HepG2 (cell line): Measurements from ENCODE around the gene GNB1. TPM values are rescaled to one million over a fixed set of nuclear protein-coding genes. Genes with fewer than 3 reads are reported as not detected.

Source experiments
- MEF2D ChIP-seq: sonication (generic); formaldehyde crosslinking; IDR thresholded peaks from 2 replicates; pipeline ENCODE4 v1.5.1; 2020; ENCODE audit warnings: mild to moderate bottlenecking, missing genetic modification reagents
- NCOA5 ChIP-seq: sonication (generic); formaldehyde crosslinking; IDR thresholded peaks from 2 replicates; pipeline ENCODE4 v1.4.0; 2020; ENCODE audit warnings: missing genetic modification reagents
- NFE2L1 ChIP-seq: sonication (generic); formaldehyde crosslinking; IDR thresholded peaks from 2 replicates; pipeline ENCODE4 v1.4.0; 2020; ENCODE audit warnings: missing genetic modification reagents, mild to moderate bottlenecking, borderline replicate concordance
- PAF1 ChIP-seq: IDR thresholded peaks from 2 replicates; pipeline ENCODE4 v1.6.1; 2016; ENCODE audit warnings: missing genetic modification reagents, missing compliant biosample characterization
- RELA ChIP-seq: sonication (generic); formaldehyde crosslinking; IDR thresholded peaks from 2 replicates; pipeline ENCODE4 v1.4.0; 2020; ENCODE audit warnings: missing genetic modification reagents
- ZBTB8A ChIP-seq: sonication (generic); formaldehyde crosslinking; IDR thresholded peaks from 2 replicates; pipeline ENCODE4 v1.4.0; 2020; ENCODE audit warnings: mild to moderate bottlenecking, low read depth, missing genetic modification reagents, borderline replicate concordance
- ZFX ChIP-seq: sonication (generic); formaldehyde crosslinking; IDR thresholded peaks from 2 replicates; pipeline ENCODE4 v1.4.0; 2020; ENCODE audit warnings: mild to moderate bottlenecking, low read depth, missing genetic modification reagents, moderate library complexity
- ZNF501 ChIP-seq: sonication (generic); formaldehyde crosslinking; IDR thresholded peaks from 2 replicates; pipeline ENCODE4 v1.5.1; 2020; ENCODE audit warnings: mild to moderate bottlenecking, moderate library complexity, missing genetic modification reagents
- ZNF703 ChIP-seq: sonication (generic); formaldehyde crosslinking; IDR thresholded peaks from 2 replicates; pipeline ENCODE4 v1.5.1; 2020; ENCODE audit warnings: missing genetic modification reagents, mild to moderate bottlenecking, moderate library complexity, borderline replicate concordance
- ZNF75D ChIP-seq: sonication (generic); formaldehyde crosslinking; IDR thresholded peaks from 2 replicates; pipeline ENCODE4 v1.8.1; 2023; ENCODE audit warnings: missing genetic modification reagents, mild to moderate bottlenecking, borderline replicate concordance
- polyA plus RNA-seq, 8 experiments: library from polyadenylated mRNA; depleted of rRNA in 3 of 8; stranded (reverse) in 7 of 8; unstranded in 1 of 8; fragments of >200 nt; fragmentation: Illumina TruSeq in 4 of 8; extraction: Trizol in 4 of 8; gene quantifications; 2 replicates each; pipeline versions ENCODE4 v1.2.1 to v1.2.3, GENCODE V29; 2011 to 2016; ENCODE audit warnings: low read depth in 4 of 8, missing spikeins in 1 of 8, mixed read lengths in 1 of 8; ENCODE audit not compliant: insufficient read depth in 1 of 8
- total RNA-seq, 5 experiments: library from RNA; depleted of rRNA; stranded (reverse); fragments of >200 nt; fragmentation: Illumina TruSeq; extraction: Trizol; gene quantifications; 2 replicates each; pipeline ENCODE4 v1.2.3, GENCODE V29; 2016; ENCODE audit warnings: low read depth in 1 of 5
- TF ChIP-seq, protein P1 (sequence below): sonication (generic); formaldehyde crosslinking; IDR thresholded peaks from 2 replicates; pipeline ENCODE4 v1.5.0; 2020; ENCODE audit warnings: missing genetic modification reagents
- TF ChIP-seq, protein P2 (sequence below): sonication (generic); formaldehyde crosslinking; IDR thresholded peaks from 2 replicates; pipeline ENCODE4 v1.4.0; 2020; ENCODE audit warnings: missing genetic modification reagents

Gene GNB1
- total and polyA plus RNA-seq, 2 of the 13 experiments (the other 11 are each of a cell fraction or from before 2014, with no cell fraction given), result 66.2 to 327 TPM

DNA sequence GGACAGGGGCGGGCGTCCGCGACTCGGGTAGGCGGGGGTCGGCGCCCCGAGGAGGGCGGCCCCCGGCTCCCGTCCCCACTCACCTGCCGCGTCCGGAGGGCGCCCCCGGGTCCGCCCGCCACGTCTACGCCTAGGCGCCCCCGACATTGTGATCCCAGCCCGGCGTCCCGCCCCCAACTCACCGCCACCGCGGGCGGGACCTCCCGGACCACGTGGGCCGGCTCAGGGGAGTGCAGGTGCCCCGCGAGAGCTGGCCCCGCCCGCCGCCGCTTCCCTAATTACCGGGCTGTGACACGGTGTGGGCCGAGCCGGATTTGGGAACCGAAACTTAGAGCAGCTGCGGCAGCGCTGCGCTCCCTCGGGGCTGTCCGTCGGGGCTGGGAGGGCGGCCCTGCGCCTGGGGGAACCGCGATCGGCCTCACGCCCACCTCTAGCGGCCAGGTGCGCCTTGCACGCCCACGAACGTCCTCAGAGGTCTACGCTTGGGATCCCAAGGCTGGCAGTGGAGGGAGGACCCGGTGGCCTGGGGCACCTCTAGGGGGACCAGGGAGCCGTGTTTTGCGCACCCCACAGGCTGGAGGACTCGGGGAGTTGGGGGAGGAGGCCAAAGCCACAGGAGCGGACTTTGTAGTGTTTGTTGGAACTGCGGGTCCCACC is 112.1 kb downstream of the GNB1 start (continued):
- peak; percentile 75 for TF ChIP-seq ZFX (CRISPR knock-in tag)
- TF ChIP-seq RELA (CRISPR knock-in tag), result no peak
- TF ChIP-seq ZNF75D (CRISPR knock-in tag), result peak; percentile 73; the same call in 1 of the 2 replicates
- no peak for TF ChIP-seq NCOA5 (CRISPR knock-in tag)
- peak; percentile 64; the same call in 1 of the 2 replicates for TF ChIP-seq NFE2L1 (CRISPR knock-in tag)
- TF ChIP-seq, protein P1, sequence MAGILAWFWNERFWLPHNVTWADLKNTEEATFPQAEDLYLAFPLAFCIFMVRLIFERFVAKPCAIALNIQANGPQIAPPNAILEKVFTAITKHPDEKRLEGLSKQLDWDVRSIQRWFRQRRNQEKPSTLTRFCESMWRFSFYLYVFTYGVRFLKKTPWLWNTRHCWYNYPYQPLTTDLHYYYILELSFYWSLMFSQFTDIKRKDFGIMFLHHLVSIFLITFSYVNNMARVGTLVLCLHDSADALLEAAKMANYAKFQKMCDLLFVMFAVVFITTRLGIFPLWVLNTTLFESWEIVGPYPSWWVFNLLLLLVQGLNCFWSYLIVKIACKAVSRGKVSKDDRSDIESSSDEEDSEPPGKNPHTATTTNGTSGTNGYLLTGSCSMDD (CRISPR knock-in tag), result no peak
- no peak for TF ChIP-seq PAF1 (CRISPR knock-in tag)
- 0 out of 2 replicates have a peak, but pooled peaks have one; percentile 69 for TF ChIP-seq ZBTB8A (CRISPR knock-in tag)
- TF ChIP-seq ZNF703 (CRISPR knock-in tag), result peak; percentile 68; the same call in 1 of the 2 replicates
- TF ChIP-seq, protein P2, sequence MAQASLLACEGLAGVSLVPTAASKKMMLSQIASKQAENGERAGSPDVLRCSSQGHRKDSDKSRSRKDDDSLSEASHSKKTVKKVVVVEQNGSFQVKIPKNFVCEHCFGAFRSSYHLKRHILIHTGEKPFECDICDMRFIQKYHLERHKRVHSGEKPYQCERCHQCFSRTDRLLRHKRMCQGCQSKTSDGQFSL (CRISPR knock-in tag), result peak; percentile 44; the same call in 1 of the 2 replicates
- TF ChIP-seq ZNF501 (CRISPR knock-in tag), result peak; percentile 57
- TF ChIP-seq MEF2D (CRISPR knock-in tag), result 0 out of 2 replicates have a peak, but pooled peaks have one; percentile 43
